ENCODE measurements around the gene ZNF492. TPM values are rescaled to one million over a fixed set of nuclear protein-coding genes. Genes with fewer than 3 reads are reported as not detected.

ZNF492 gene
- 4.4 TPM for total RNA-seq

DNA sequence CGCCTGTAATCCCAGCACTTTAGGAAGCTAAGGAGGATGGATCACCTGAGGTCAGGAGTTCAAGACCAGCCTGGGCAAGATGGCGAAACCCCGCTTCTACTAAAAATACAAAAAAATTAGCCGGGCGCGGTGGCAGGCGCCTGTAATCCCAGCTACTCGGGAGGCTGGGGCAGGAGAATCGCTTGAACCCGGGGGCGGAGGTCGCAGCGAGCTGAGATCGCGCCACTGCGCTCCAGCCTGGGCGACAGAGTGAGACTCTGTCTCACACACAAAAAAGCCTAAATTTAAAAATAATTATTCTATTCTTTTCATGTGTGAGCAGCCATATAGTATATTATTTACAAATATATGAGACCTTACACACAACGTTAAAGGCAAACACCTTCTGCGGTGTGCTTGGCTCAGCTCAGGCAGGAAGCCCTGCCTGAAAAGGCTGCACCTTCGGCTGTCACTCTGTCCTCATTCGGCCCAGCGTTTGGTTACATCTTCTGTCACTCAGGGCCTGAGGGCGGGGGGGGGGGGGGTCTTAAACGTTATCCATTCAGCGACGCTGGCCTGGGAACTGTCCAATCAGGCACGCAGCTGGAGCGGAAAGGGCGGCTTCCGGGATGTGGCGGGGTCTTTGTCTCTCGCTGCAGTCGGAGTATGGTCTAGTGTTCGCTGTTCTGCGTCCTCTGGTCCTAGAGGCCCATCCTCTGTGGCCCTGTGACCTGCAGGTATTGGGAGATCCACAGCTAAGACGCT is at the start of gene ZNF492:
Gene ZNF492, plus strand, starts transcription at position 619 of the 744 bp plus-strand sequence. CDS start 19,076 bp downstream, outside the sequence.

Small RNA genes lying within 50 kb of the gene (small RNA-seq; reads per million reads assigned to genes)
- gene AC011467.2, result not detected

Other genes with a start within 250 kb of the ZNF492 start
- 5.3 TPM for gene ZNF98, start 212.0 kb upstream of the ZNF492 start, total RNA-seq
- 0.92 TPM for gene ZNF99, start 149.8 kb downstream of the ZNF492 start, total RNA-seq
- gene ZNF723, start 198.0 kb downstream of the ZNF492 start, total RNA-seq, result not detected

Measured in diencephalon (tissue), 1 donor.